C4-2B (cell line): ENCODE data around the gene NEK1.
"Not testable (repeated sequence)": the region's sequence is repeated elsewhere in the genome, so short reads cannot be mapped to it uniquely, and the experiment has no call there.

Experiments
- CTCF ChIP-seq: fragments of 450-650 bp; conservative IDR thresholded peaks from 2 replicates; pipeline ENCODE4 v1.5.1; 2017; ENCODE audit warnings: mild to moderate bottlenecking
- ZFX ChIP-seq: fragments of 450-650 bp; IDR thresholded peaks from 2 replicates; pipeline ENCODE4 v1.6.1; 2017

- TF ChIP-seq CTCF, ZFX: not testable (repeated sequence)
Measured at GRCh38 chr4:169546548-169546947, 65.8 kb downstream of the NEK1 start.
